Naive thymus-derived CD4-positive, alpha-beta T cell (primary cell): Measurements from ENCODE around the gene RBBP5. TPM values are rescaled to one million over a fixed set of nuclear protein-coding genes. Genes with fewer than 3 reads are reported as not detected.

Source experiments
- ATAC-seq: fragments of 150-1000 bp; cut with Tn5 transposase; 2 replicates; pipeline ENCODE4 v1.10.0; 2021; ENCODE audit warnings: mild to moderate bottlenecking, moderate library complexity
- CTCF ChIA-PET: fragments of 350-600 bp; sonication (Branson Sonifier 250); formaldehyde crosslinking; loops from one replicate; lab custom pipeline; 2021; ENCODE audit warnings: antibody characterized with exemption; lab: Charles Lee
- POLR2A ChIA-PET: fragments of 350-600 bp; sonication (Branson Sonifier 250); formaldehyde crosslinking; loops from one replicate; lab custom pipeline; 2021; ENCODE audit warnings: antibody characterized with exemption, inconsistent platforms; lab: Charles Lee
- DNase-seq, 9 donors: peaks; one replicate each; pipeline versions ENCODE4 v3.0.0 to v3.0.0-alpha.2; 2020 to 2022; ENCODE audit warnings: mixed read lengths in 1 of 9
- H3K27ac ChIP-seq: one replicate; pipeline ENCODE4 v1.7.0; 2013; ENCODE audit warnings: mild to moderate bottlenecking, low read depth, low read length, moderate library complexity
- H3K27me3 ChIP-seq, 2 donors: one replicate each; pipeline ENCODE4 v1.7.0; 2013; ENCODE audit warnings: low read length in 2 of 2, mild to moderate bottlenecking in 2 of 2, moderate library complexity in 2 of 2; ENCODE audit not compliant: control insufficient read depth in 2 of 2, insufficient read depth in 2 of 2
- H3K36me3 ChIP-seq, 3 experiments: 1 replicate in 2 of 3; 2 replicates in 1 of 3; pipeline ENCODE4 v1.7.0; 2013; ENCODE audit warnings: low read length in 3 of 3, mild to moderate bottlenecking in 3 of 3, moderate library complexity in 1 of 3; ENCODE audit not compliant: insufficient read depth in 3 of 3, control insufficient read depth in 2 of 3
- H3K4me1 ChIP-seq, 2 donors: one replicate each; pipeline ENCODE4 v1.7.0; 2013; ENCODE audit warnings: low read length in 2 of 2, mild to moderate bottlenecking in 2 of 2, moderate library complexity in 1 of 2; ENCODE audit not compliant: control insufficient read depth in 2 of 2, insufficient read depth in 2 of 2
- H3K4me3 ChIP-seq: 2 replicates; pipeline ENCODE4 v1.7.0; 2013; ENCODE audit warnings: mild to moderate bottlenecking, low read length
- H3K9me3 ChIP-seq, 3 experiments: 1 replicate in 2 of 3; 2 replicates in 1 of 3; pipeline ENCODE4 v1.7.0; 2013; ENCODE audit warnings: low read length in 3 of 3; ENCODE audit not compliant: control insufficient read depth in 2 of 3
- H3K27ac Mint-ChIP-seq, 9 donors: one replicate each; pipeline ENCODE4 v1.8.0; 2020 to 2022; ENCODE audit warnings: mixed read lengths in 9 of 9, mild to moderate bottlenecking in 8 of 9, moderate library complexity in 5 of 9, inconsistent platforms in 2 of 9
- H3K27me3 Mint-ChIP-seq, 5 donors: one replicate each; pipeline ENCODE4 v1.8.0; 2021 to 2022; ENCODE audit warnings: mixed read lengths in 5 of 5, mild to moderate bottlenecking in 1 of 5
- H3K36me3 Mint-ChIP-seq, 5 donors: one replicate each; pipeline ENCODE4 v1.8.0; 2020 to 2022; ENCODE audit warnings: mixed read lengths in 5 of 5, mild to moderate bottlenecking in 3 of 5, inconsistent platforms in 1 of 5
- H3K4me1 Mint-ChIP-seq, 7 donors: one replicate each; pipeline ENCODE4 v1.8.0; 2020 to 2022; ENCODE audit warnings: mixed read lengths in 7 of 7, mild to moderate bottlenecking in 3 of 7, inconsistent platforms in 1 of 7
- H3K4me3 Mint-ChIP-seq, 10 donors: one replicate each; pipeline ENCODE4 v1.8.0; 2020 to 2022; ENCODE audit warnings: mild to moderate bottlenecking in 10 of 10, mixed read lengths in 10 of 10, moderate library complexity in 6 of 10, inconsistent platforms in 2 of 10
- H3K9me3 Mint-ChIP-seq, 11 donors: one replicate each; pipeline ENCODE4 v1.8.0; 2020 to 2022; ENCODE audit warnings: mixed read lengths in 11 of 11, mild to moderate bottlenecking in 4 of 11, inconsistent platforms in 1 of 11, moderate library complexity in 1 of 11
- intact Hi-C, 2 donors: fragments of 100-400 bp; cut with micrococcal nuclease; formaldehyde crosslinking; loops; one replicate each; pipeline ENCODE4 v1.15.1; 2023
- polyA plus RNA-seq, 2 donors: library from polyadenylated mRNA; unstranded; fragments of 300-500 nt; fragmentation: Illumina TruSeq; gene quantifications; one replicate each; pipeline ENCODE4 v1.2.3, GENCODE V29; 2021
- total RNA-seq, 6 experiments: library from RNA in 5 of 6; stranded (reverse) in 5 of 6; gene quantifications; 1 replicate in 5 of 6; 2 replicates in 1 of 6; pipeline ENCODE4 v1.2.3 and lab custom pipeline; 2021 to 2026

The RBBP5 gene
- total and polyA plus RNA-seq, 7 experiments from 2014 or later = 11.0 to 31.5 (median 21.1) TPM

GRCh38 chr1:205045146-205045545 lies 76.6 kb downstream of the RBBP5 start:
- no peak overlapping the region for H3K4me3 Mint-ChIP-seq
- H3K27me3 ChIP-seq = no peaks in the 10 kb centered on the region
- H3K27ac Mint-ChIP-seq = no peak overlapping the region
- no peaks in the 10 kb centered on the region for H3K36me3 ChIP-seq
- no peaks in the 10 kb centered on the region for H3K9me3 Mint-ChIP-seq
- no peak overlapping the region for H3K4me3 ChIP-seq
- H3K4me1 ChIP-seq = no peaks in the 10 kb centered on the region
- intact Hi-C loops = no loop called here
- no peaks in the 10 kb centered on the region for H3K36me3 Mint-ChIP-seq
- ChIA-PET POLR2A (no interaction called here), CTCF (no interaction called here)
- no peak overlapping the region for H3K27ac ChIP-seq
- H3K9me3 ChIP-seq = no peaks in the 10 kb centered on the region
- H3K27me3 Mint-ChIP-seq = peaks cover 33 to 66% (median 47%) of the 10 kb centered on the region in 5 donors
- no peak for ATAC-seq
- no peak for DNase-seq
- no peaks in the 10 kb centered on the region for H3K4me1 Mint-ChIP-seq

GRCh38 chr1:205044741-205045140 lies 77.0 kb downstream of the RBBP5 start:
- H3K4me1 ChIP-seq = no peaks in the 10 kb centered on the region
- Mint-ChIP-seq H3K27ac (no peak overlapping the region), H3K36me3 (no peaks in the 10 kb centered on the region), H3K9me3 (no peaks in the 10 kb centered on the region), H3K4me1 (no peaks in the 10 kb centered on the region), H3K27me3 (peaks cover 33 to 69% (median 50%) of the 10 kb centered on the region in 5 donors), H3K4me3 (no peak overlapping the region)
- CTCF ChIA-PET = no interaction called here
- no peaks in the 10 kb centered on the region for H3K36me3 ChIP-seq
- POLR2A ChIA-PET = no interaction called here
- intact Hi-C loops = no loop called here
- H3K4me3 ChIP-seq = no peak overlapping the region
- no peak for ATAC-seq
- DNase-seq = no peak
- no peak overlapping the region for H3K27ac ChIP-seq
- no peaks in the 10 kb centered on the region for H3K9me3 ChIP-seq
- H3K27me3 ChIP-seq = no peaks in the 10 kb centered on the region

- H3K27me3 Mint-ChIP-seq = peaks cover 33 to 75% (median 51%) of the 10 kb centered on the region in 5 donors
- no peaks in the 10 kb centered on the region for H3K36me3 ChIP-seq
- H3K36me3 Mint-ChIP-seq = no peaks in the 10 kb centered on the region
- no peak overlapping the region for H3K4me3 ChIP-seq
- H3K4me1 ChIP-seq = no peaks in the 10 kb centered on the region
- no peaks in the 10 kb centered on the region for H3K9me3 Mint-ChIP-seq
- ATAC-seq (no peak), DNase-seq (no peak)
- H3K9me3 ChIP-seq = no peaks in the 10 kb centered on the region
- H3K27ac ChIP-seq = no peak overlapping the region
- POLR2A ChIA-PET = no interaction called here
- intact Hi-C loops = no loop called here
- no peaks in the 10 kb centered on the region for H3K27me3 ChIP-seq
- no peak overlapping the region for H3K4me3 Mint-ChIP-seq
- CTCF ChIA-PET = no interaction called here
- H3K4me1 Mint-ChIP-seq = no peaks in the 10 kb centered on the region
- H3K27ac Mint-ChIP-seq = no peak overlapping the region
Observed at GRCh38 chr1:205043866-205044265, 77.9 kb downstream of the RBBP5 start.

- Histone ChIP-seq H3K4me1 (no peaks in the 10 kb centered on the region), H3K36me3 (no peaks in the 10 kb centered on the region), H3K9me3 (no peaks in the 10 kb centered on the region), H3K4me3 (no peak within 1 kb of the TSS), H3K27me3 (no peaks in the 10 kb centered on the region), H3K27ac (no peak within 1 kb of the TSS)
- POLR2A ChIA-PET = no interaction called here
- no peak within 1 kb of the TSS for H3K27ac Mint-ChIP-seq
- H3K4me1 Mint-ChIP-seq = no peaks in the 10 kb centered on the region
- DNase-seq (no peak), ATAC-seq (no peak)
- H3K9me3 Mint-ChIP-seq = no peaks in the 10 kb centered on the region
- H3K4me3 Mint-ChIP-seq = no peak within 1 kb of the TSS
- no peaks in the 10 kb centered on the region for H3K36me3 Mint-ChIP-seq
- intact Hi-C loops = no loop called here
- H3K27me3 Mint-ChIP-seq = peaks cover 33 to 77% (median 47%) of the 10 kb centered on the region in 5 donors
- CTCF ChIA-PET = no interaction called here
Observed at GRCh38 chr1:205042911-205043806, 78.6 kb downstream of the RBBP5 start, which contains the start of gene CNTN2. Gene CNTN2, plus strand, starts transcription at chr1:205043212. Its CDS starts 9,974 bp downstream, at chr1:205053186.

GRCh38 chr1:205041998-205042910 lies 79.5 kb downstream of the RBBP5 start:
- H3K36me3 ChIP-seq = no peaks in the 10 kb centered on the region
- no peaks in the 10 kb centered on the region for H3K27me3 ChIP-seq
- Mint-ChIP-seq H3K9me3 (no peaks in the 10 kb centered on the region), H3K4me1 (no peaks in the 10 kb centered on the region), H3K36me3 (no peaks in the 10 kb centered on the region), H3K27me3 (peaks cover 33 to 71% (median 45%) of the 10 kb centered on the region in 5 donors), H3K4me3 (no peak overlapping the region), H3K27ac (no peak overlapping the region)
- POLR2A ChIA-PET = no interaction called here
- H3K4me1 ChIP-seq = no peaks in the 10 kb centered on the region
- DNase-seq (no peak), ATAC-seq (no peak)
- no peak overlapping the region for H3K4me3 ChIP-seq
- H3K27ac ChIP-seq = no peak overlapping the region
- no peaks in the 10 kb centered on the region for H3K9me3 ChIP-seq
- CTCF ChIA-PET = no interaction called here
- intact Hi-C loops = no loop called here

- Mint-ChIP-seq H3K4me3 (no peak overlapping the region), H3K36me3 (no peaks in the 10 kb centered on the region), H3K27me3 (peaks cover 26 to 60% (median 43%) of the 10 kb centered on the region in 5 donors), H3K9me3 (no peaks in the 10 kb centered on the region), H3K27ac (no peak overlapping the region), H3K4me1 (no peaks in the 10 kb centered on the region)
- H3K27ac ChIP-seq = no peak overlapping the region
- no peaks in the 10 kb centered on the region for H3K36me3 ChIP-seq
- ATAC-seq = no peak
- H3K9me3 ChIP-seq = no peaks in the 10 kb centered on the region
- H3K4me1 ChIP-seq = no peaks in the 10 kb centered on the region
- H3K4me3 ChIP-seq = no peak overlapping the region
- ChIA-PET CTCF (no interaction called here), POLR2A (no interaction called here)
- intact Hi-C loops = no loop called here
- no peaks in the 10 kb centered on the region for H3K27me3 ChIP-seq
- no peak for DNase-seq
Observed at GRCh38 chr1:205041001-205041715, 80.6 kb downstream of the RBBP5 start.
